Mesendoderm (in vitro differentiated cells): ENCODE results near the gene PLSCR1. TPM values are rescaled to one million over a fixed set of nuclear protein-coding genes. Genes with fewer than 3 reads are reported as not detected.

Experiments
- small RNA-seq: library from polyadenylated mRNA; stranded (forward); fragments of <200 nt; extraction: miRNeasy Mini kit (QIAGEN cat#:217004); gene quantifications from one replicate; pipeline ENCODE3, GENCODE V24; 2013; ENCODE audit not compliant: insufficient read depth

The PLSCR1 gene

Small RNA genes lying within 50 kb of the gene (small RNA-seq; reads per million reads assigned to genes)
- gene RNU6-428P = not detected
